ENCODE measurements around the gene SECISBP2L.

DNA sequence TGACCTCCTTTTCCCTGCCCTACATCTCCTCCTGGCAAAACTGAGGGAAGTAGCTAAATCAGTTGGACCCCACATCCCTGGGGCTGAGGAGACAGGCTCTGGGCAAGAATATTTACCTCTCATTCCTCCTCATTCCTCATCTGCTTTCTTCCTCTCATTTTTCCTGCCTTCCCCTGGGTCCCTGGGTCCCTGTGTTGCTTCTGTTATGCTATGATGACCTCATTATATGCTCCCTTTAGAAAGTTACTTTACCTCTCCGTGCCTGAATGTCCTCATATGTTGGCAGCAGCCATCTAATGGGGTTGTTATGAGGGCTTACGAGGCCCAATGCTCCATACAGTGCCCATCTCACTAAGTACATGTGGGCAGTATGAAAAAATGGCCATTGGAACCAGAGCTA is 81.3 kb downstream of the SECISBP2L start:
- no peak for TF ChIP-seq CTCF (conservative IDR thresholded peaks at IDR 0.05 in 1 of 2, IDR thresholded peaks at IDR 0.05 in 1 of 2; ENCODE audit: extremely low read depth in 1 of 2, insufficient read depth in 1 of 2, low read depth in 1 of 2, low read length in 2 of 2)
- TF ChIP-seq EZH2 (IDR thresholded peaks at IDR 0.05; ENCODE audit: borderline replicate concordance, low read length), result no peak
